Mesenchymal stem cell (in vitro differentiated cells and primary cell): ENCODE measurements around the gene NMNAT1.

Experiments
- small RNA-seq: library from polyadenylated mRNA; stranded (forward); fragments of <200 nt; extraction: miRNeasy Mini kit (QIAGEN cat#:217004); gene quantifications from one replicate; pipeline ENCODE3, GENCODE V24; 2013; ENCODE audit warnings: low read depth

NMNAT1 gene

Small RNA genes lying within 50 kb of the gene (small RNA-seq; reads per million reads assigned to genes)
- 1.4 reads per million for gene MIR5697
